NT2/D1 (cell line): Measurements from ENCODE around the gene NGB.
"Not testable (repeated sequence)": the region's sequence is repeated elsewhere in the genome, so short reads cannot be mapped to it uniquely, and the experiment has no call there.

Experiments
- DNase-seq: peaks from one replicate; pipeline ENCODE4 v3.0.0-alpha.2; 2011; ENCODE audit warnings: low read depth, low spot score
- H3K27me3 ChIP-seq: 2 replicates; pipeline ENCODE4 v1.6.0; 2011; ENCODE audit warnings: mild to moderate bottlenecking; ENCODE audit not compliant: insufficient read length, insufficient read depth
- H3K36me3 ChIP-seq: 2 replicates; pipeline ENCODE4 v1.6.1; 2011; ENCODE audit warnings: mild to moderate bottlenecking, low read length, mixed read lengths; ENCODE audit not compliant: insufficient read depth, insufficient read length
- H3K4me1 ChIP-seq: 2 replicates; pipeline ENCODE4 v1.5.1; 2011; ENCODE audit not compliant: insufficient read depth, insufficient read length
- H3K4me3 ChIP-seq: 2 replicates; pipeline ENCODE4 v1.5.1; 2011; ENCODE audit warnings: low read depth; ENCODE audit not compliant: insufficient read length
- H3K9ac ChIP-seq: 2 replicates; pipeline ENCODE4 v1.6.0; 2011; ENCODE audit warnings: low read depth; ENCODE audit not compliant: insufficient read length
- H3K9me3 ChIP-seq: 2 replicates; pipeline ENCODE4 v1.5.1; 2011; ENCODE audit warnings: mild to moderate bottlenecking, low read length; ENCODE audit not compliant: insufficient read depth
- SUZ12 ChIP-seq: IDR thresholded peaks from 2 replicates; pipeline ENCODE4 v1.6.1; 2011; ENCODE audit not compliant: insufficient read length, insufficient read depth; ENCODE audit errors: extremely low read depth
- YY1 ChIP-seq: IDR thresholded peaks from 2 replicates; pipeline ENCODE4 v1.6.1; 2011; ENCODE audit not compliant: insufficient read length, insufficient read depth
- ZNF274 ChIP-seq: IDR thresholded peaks from 2 replicates; pipeline ENCODE4 v1.6.1; 2011; ENCODE audit warnings: mild to moderate bottlenecking, low read depth, low read length

Gene NGB, protein sequence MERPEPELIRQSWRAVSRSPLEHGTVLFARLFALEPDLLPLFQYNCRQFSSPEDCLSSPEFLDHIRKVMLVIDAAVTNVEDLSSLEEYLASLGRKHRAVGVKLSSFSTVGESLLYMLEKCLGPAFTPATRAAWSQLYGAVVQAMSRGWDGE

DNA sequence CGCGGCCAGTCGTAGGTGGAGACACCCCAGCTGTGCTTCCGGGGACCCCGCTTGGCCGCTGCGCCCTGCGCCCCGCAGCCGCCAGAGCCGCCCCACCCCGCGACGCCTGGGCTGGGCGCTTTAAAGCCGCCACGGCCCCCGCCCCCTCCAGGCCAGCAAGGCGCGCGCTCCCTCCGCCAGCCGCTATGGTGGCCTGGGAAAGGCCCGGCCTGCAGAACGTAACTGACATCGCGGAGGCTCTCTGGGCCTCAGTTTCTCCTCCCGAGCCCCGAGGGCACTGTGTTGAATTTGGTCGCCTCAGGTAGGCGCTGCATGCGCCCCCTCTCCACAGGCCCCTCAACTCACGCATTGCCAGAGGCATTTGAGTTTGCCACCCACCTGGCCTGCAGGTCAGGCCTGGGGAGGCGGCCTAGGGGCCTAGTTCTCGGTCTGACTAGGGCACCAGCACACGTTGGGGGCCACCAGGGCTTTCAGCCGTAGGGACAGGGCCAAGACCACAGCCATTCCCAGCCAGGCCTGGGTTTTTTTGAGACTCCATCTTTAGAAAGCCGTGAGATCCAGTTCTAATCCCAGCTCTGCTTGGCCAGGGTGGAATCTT lies at the start of gene NGB:
NGB (minus strand) TSS at position 94 of the 598 bp plus-strand sequence. CDS start 269 bp downstream, outside the sequence.
- peaks cover 58% of the 10 kb centered on the region for H3K27me3 ChIP-seq
- H3K9me3 ChIP-seq: peaks cover 13% of the 10 kb centered on the region
- DNase-seq: no peak
- TF ChIP-seq ZNF274 (no peak), SUZ12 (no peak)
- H3K4me1 ChIP-seq: peaks cover 3% of the 10 kb centered on the region
- peak within 1 kb of the TSS; percentile 67 for H3K9ac ChIP-seq
- peaks cover 5% of the 10 kb centered on the region for H3K36me3 ChIP-seq
- H3K4me3 ChIP-seq: peak within 1 kb of the TSS; percentile 49

DNA sequence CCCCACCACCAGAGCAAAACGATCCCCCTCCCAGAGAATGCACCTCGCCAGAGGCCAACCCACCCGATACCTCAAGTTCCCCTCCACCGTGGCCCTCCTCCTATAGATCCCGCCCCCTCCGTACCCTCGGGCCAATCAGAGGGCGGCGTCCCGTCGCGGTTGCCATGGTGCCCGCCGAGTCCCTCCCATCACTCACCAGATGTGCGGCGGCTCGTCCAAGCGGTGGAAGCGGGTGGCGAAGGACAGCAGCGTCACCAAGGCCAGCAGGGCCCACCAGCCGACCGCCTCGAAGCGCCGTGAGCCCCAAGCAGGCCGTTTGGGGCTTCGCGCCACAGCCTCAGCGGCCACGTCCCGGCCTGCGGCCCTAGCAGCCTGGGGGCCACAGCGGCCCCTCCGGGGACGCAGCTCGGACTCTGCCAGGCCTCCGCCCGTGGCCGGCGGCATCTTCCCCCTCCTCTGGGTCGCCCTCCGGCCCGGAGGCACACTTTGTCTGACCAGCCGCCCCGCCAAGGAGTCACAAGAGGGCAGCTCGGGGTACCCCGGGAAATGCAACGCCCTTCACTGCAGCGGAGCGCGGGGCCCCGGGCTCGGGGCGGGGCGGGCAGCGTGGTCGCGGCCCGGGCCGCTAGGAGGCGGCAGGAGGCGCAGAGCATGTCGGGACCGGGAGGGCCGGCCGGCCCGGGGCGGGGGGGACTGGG lies 49.4 kb upstream of the NGB start, which contains the start of gene POMT2:
POMT2 (minus strand) TSS at position 646 of the 698 bp plus-strand sequence; CDS start at position 444, 202 bp downstream.
- Histone ChIP-seq H3K9ac (peak within 1 kb of the TSS; percentile 98), H3K9me3 (no peaks in the 10 kb centered on the region), H3K4me3 (peak within 1 kb of the TSS; percentile 96), H3K36me3 (no peaks in the 10 kb centered on the region), H3K27me3 (no peaks in the 10 kb centered on the region), H3K4me1 (peaks cover 6% of the 10 kb centered on the region)
- no peak for TF ChIP-seq ZNF274
- TF ChIP-seq SUZ12: no peak
- no peak for TF ChIP-seq YY1
- peak; percentile 82 for DNase-seq

DNA sequence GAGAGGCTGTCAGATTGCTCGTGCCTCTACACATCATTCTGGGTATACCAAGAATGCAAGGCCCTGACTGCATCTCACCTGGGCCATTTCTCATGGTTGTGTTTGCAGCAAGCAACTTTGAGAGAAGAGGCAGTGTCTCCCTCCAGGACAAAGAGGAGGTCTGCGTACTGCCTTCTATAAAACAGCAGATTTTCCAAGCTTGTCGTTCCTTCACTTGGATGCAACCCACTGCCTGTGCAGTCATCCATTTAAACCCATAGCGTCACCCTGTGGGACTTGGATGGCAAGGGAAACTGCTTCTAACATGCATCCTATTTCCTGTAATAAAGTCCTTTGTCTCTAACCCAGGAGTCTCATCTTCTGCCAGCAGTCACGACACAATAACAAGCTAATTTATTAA lies 48.4 kb upstream of the NGB start:
- Histone ChIP-seq H3K4me3 (no peak overlapping the region), H3K36me3 (no peaks in the 10 kb centered on the region), H3K9ac (peak overlapping the region; percentile 15), H3K9me3 (no peaks in the 10 kb centered on the region), H3K27me3 (no peaks in the 10 kb centered on the region), H3K4me1 (peaks cover 10% of the 10 kb centered on the region)
- DNase-seq: no peak
- TF ChIP-seq YY1: no peak
- TF ChIP-seq ZNF274: no peak
- TF ChIP-seq SUZ12: no peak

DNA sequence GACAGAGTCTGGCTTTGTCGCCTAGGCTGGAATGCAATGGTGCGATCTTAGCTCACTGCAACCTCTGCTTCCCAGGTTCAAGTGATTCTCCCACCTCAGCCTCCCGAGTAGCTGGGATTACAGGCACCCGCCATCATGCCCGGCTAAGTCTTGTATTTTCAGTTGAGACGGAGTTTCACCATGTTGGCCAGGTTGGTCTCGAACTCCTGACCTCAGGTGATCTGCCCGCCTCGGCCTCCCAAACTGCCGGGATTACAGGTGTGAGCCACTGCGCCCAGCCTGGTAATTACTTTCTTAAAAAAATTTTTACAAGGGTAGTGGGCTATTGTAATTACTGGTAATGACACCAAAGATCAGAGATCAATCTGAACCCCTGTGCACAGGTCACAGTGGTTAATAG lies 47.8 kb upstream of the NGB start:
- peaks cover 10% of the 10 kb centered on the region for H3K4me1 ChIP-seq
- not testable (repeated sequence) for H3K9ac ChIP-seq, H3K9me3 ChIP-seq, H3K4me3 ChIP-seq, H3K27me3 ChIP-seq, H3K36me3 ChIP-seq, DNase-seq

DNA sequence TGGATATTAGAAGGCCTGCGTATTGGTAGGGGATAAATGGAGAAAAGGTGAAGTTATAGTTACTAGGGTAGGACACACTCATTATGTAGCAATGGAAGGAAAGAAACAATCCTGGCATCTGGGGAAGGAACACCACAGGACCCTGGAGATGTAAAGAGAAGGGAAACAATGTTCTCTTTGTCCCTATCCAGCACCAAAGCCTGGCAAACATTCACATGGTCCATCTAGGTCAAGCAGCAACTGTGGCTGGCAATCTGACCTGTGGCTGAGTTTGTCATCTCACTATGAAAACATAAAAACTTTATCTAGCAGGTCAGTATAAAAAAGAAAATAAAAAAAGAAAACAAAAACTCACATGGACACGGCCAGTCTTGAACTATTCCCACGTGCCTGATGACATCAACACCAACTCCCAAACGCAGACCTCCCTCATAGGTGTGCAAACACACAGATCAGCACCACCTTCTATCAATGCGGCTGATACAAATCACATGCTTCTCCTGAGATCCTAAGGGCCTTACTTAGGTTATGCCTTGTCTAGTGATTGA lies 47.1 kb upstream of the NGB start:
- peaks cover 10% of the 10 kb centered on the region for H3K4me1 ChIP-seq
- H3K9ac ChIP-seq: no peak overlapping the region

DNA sequence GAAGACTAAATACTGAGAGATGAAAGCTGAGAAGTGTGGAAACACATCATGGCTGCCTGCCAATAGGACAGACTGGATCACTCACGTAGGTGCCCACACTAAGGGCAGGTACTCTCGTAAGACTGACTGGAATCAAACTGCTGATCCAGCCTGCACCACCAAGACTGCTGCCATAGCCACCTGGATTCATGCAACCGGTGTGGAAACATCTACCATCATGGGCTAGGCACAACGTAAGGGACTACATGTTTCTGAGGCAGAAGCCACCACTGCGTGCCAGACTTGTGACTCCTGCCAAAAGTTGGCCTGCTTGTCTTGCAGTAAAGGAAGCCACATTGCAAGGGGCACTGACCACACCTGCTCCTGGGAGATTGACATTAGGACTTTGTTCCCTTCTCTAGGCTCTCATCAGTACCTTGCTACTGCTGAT lies 45.9 kb upstream of the NGB start:
- TF ChIP-seq ZNF274 (no peak), SUZ12 (no peak), YY1 (no peak)
- no peaks in the 10 kb centered on the region for H3K36me3 ChIP-seq
- peaks cover 8% of the 10 kb centered on the region for H3K4me1 ChIP-seq
- H3K9me3 ChIP-seq: no peaks in the 10 kb centered on the region
- no peak overlapping the region for H3K4me3 ChIP-seq
- H3K9ac ChIP-seq: no peak overlapping the region
- no peak for DNase-seq
- no peaks in the 10 kb centered on the region for H3K27me3 ChIP-seq

More for the DNA sequence above, 47.1 kb upstream of the NGB start:
- no peak for TF ChIP-seq SUZ12
- TF ChIP-seq ZNF274: no peak
- no peak for TF ChIP-seq YY1
- no peak for DNase-seq
- H3K9me3 ChIP-seq: no peaks in the 10 kb centered on the region
- H3K27me3 ChIP-seq: no peaks in the 10 kb centered on the region
- no peaks in the 10 kb centered on the region for H3K36me3 ChIP-seq
- no peak overlapping the region for H3K4me3 ChIP-seq

DNA sequence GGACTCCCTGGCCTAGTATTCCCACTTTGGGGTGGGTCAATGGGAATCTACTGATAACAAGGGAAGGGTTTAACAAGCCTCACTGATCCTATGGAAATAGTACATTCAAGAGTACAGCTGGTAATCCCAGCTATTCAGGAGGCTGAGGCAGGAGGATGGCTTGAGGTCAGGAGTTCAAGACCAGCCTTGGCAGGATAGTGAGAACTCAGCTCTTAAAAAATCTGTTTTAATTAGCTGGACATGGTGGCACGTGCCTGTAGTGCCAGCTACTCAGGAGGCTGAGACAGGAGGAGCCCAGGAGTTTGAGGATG lies 45.1 kb upstream of the NGB start:
- Histone ChIP-seq H3K4me3 (no peak overlapping the region), H3K9me3 (no peaks in the 10 kb centered on the region), H3K9ac (no peak overlapping the region), H3K27me3 (no peaks in the 10 kb centered on the region), H3K4me1 (peaks cover 8% of the 10 kb centered on the region), H3K36me3 (peaks cover 2% of the 10 kb centered on the region)
- TF ChIP-seq ZNF274: no peak
- TF ChIP-seq SUZ12: no peak
- no peak for TF ChIP-seq YY1
- DNase-seq: no peak
